ENCODE results near the gene GLT8D1.
A peak's percentile ranks its signal among the peaks of the same experiment; 100 is the strongest.

Gene GLT8D1

GRCh38 chr3:52712291-52713212 lies 7.0 kb upstream of the GLT8D1 start:
- DNase-seq (ENCODE audit: low read depth): no peak

GRCh38 chr3:52710512-52710911 lies 4.9 kb upstream of the GLT8D1 start:
- DNase-seq (ENCODE audit: low read depth): no peak

GRCh38 chr3:52707585-52707984 lies 2.0 kb upstream of the GLT8D1 start:
- no peak for DNase-seq (ENCODE audit: low read depth)

GRCh38 chr3:52705438-52705687 lies 228 bp downstream of the GLT8D1 start:
- no peak for DNase-seq (ENCODE audit: low read depth)

GRCh38 chr3:52704611-52705437 lies 767 bp downstream of the GLT8D1 start:
- no peak for DNase-seq (ENCODE audit: low read depth)

GRCh38 chr3:52703341-52703740 lies 2.2 kb downstream of the GLT8D1 start:
- no peak for DNase-seq (ENCODE audit: low read depth)

- no peak for DNase-seq (ENCODE audit: low read depth)
These were observed 8.0 kb downstream of the GLT8D1 start for GRCh38 chr3:52697632-52697965.

GRCh38 chr3:52696830-52697631 lies 8.6 kb downstream of the GLT8D1 start:
- DNase-seq (ENCODE audit: low read depth): no peak

- no peak for DNase-seq (ENCODE audit: low read depth)
These were observed 9.6 kb downstream of the GLT8D1 start for GRCh38 chr3:52695798-52696671.

- no peak for DNase-seq (ENCODE audit: low read depth)
These were observed 10.9 kb downstream of the GLT8D1 start for GRCh38 chr3:52694528-52695189.

- no peak for DNase-seq (ENCODE audit: low read depth)
These were observed 12.5 kb downstream of the GLT8D1 start for GRCh38 chr3:52693071-52693470.

GRCh38 chr3:52690560-52690959 lies 15.0 kb downstream of the GLT8D1 start:
- DNase-seq (ENCODE audit: low read depth): no peak

- DNase-seq (ENCODE audit: low read depth): no peak
These were observed 16.4 kb downstream of the GLT8D1 start for GRCh38 chr3:52689151-52689550.

GRCh38 chr3:52688266-52688665 lies 17.3 kb downstream of the GLT8D1 start:
- no peak for DNase-seq (ENCODE audit: low read depth)

GRCh38 chr3:52685709-52686691 lies 19.6 kb downstream of the GLT8D1 start, which contains the start of the genes GNL3 and PBRM1:
Gene GNL3 (plus strand): TSS chr3:52686032. CDS start chr3:52686093, 61 bp downstream.
Gene PBRM1 (minus strand): TSS chr3:52685913.
- DNase-seq (ENCODE audit: low read depth): peak; percentile 90

GRCh38 chr3:52685285-52685708 lies 20.3 kb downstream of the GLT8D1 start:
- DNase-seq (ENCODE audit: low read depth): no peak

- no peak for DNase-seq (ENCODE audit: low read depth)
These were observed 21.4 kb downstream of the GLT8D1 start for GRCh38 chr3:52684184-52684583.

- no peak for DNase-seq (ENCODE audit: low read depth)
These were observed 22.0 kb downstream of the GLT8D1 start for GRCh38 chr3:52683611-52684010.

- DNase-seq (ENCODE audit: low read depth): peak; percentile 81
These were observed 23.6 kb downstream of the GLT8D1 start for GRCh38 chr3:52682016-52682415.

- no peak for DNase-seq (ENCODE audit: low read depth)
These were observed 24.0 kb downstream of the GLT8D1 start for GRCh38 chr3:52681596-52681995.
